ENCODE measurements around the gene TNFRSF18. TPM values are rescaled to one million over a fixed set of nuclear protein-coding genes. Genes with fewer than 3 reads are reported as not detected.

The TNFRSF18 gene
- total RNA-seq, 2 donors from 2014 or later, result 3.1 to 3.5 TPM

GRCh38 chr1:1216770-1217620 is 10.6 kb upstream of the TNFRSF18 start:
- 91% methylated on average over 73 of the region's 74 CpGs for WGBS
- Histone ChIP-seq H3K4me3 (no peak overlapping the region), H3K27me3 (replicated peaks; ENCODE audit: insufficient read depth) (no peaks in the 10 kb centered on the region), H3K4me1 (replicated peaks) (no peaks in the 10 kb centered on the region), H3K9me3 (no peaks in the 10 kb centered on the region), H3K27ac (no peak overlapping the region), H3K36me3 (peaks cover 0 to 10% of the 10 kb centered on the region in 2 donors)
- no peak for DNase-seq (ENCODE audit: low spot score)
- intact Hi-C loops (cut with DNase I), result no loop called here
- TF ChIP-seq POLR2AphosphoS5 (IDR thresholded peaks at IDR 0.05), result no peak
- TF ChIP-seq CTCF (IDR thresholded peaks at IDR 0.05), result no peak
- no peak for TF ChIP-seq POLR2A (IDR thresholded peaks at IDR 0.05)

GRCh38 chr1:1215881-1216605 is 9.7 kb upstream of the TNFRSF18 start:
- no peaks in the 10 kb centered on the region for H3K9me3 ChIP-seq
- H3K4me3 ChIP-seq, result no peak overlapping the region
- 88% methylated on average over 21 of the region's 21 CpGs for WGBS
- no peaks in the 10 kb centered on the region for H3K4me1 ChIP-seq (replicated peaks)
- H3K27me3 ChIP-seq (replicated peaks; ENCODE audit: insufficient read depth), result no peaks in the 10 kb centered on the region
- H3K36me3 ChIP-seq, result peaks cover 0 to 10% of the 10 kb centered on the region in 2 donors
- TF ChIP-seq POLR2AphosphoS5 (IDR thresholded peaks at IDR 0.05) (no peak), CTCF (IDR thresholded peaks at IDR 0.05) (no peak), POLR2A (IDR thresholded peaks at IDR 0.05) (no peak)
- DNase-seq (ENCODE audit: low spot score), result no peak
- H3K27ac ChIP-seq, result no peak overlapping the region
- intact Hi-C loops (cut with DNase I), result no loop called here

- Histone ChIP-seq H3K4me1 (replicated peaks) (no peaks in the 10 kb centered on the region), H3K4me3 (no peak overlapping the region), H3K9me3 (no peaks in the 10 kb centered on the region), H3K27ac (no peak overlapping the region), H3K27me3 (replicated peaks; ENCODE audit: insufficient read depth) (no peaks in the 10 kb centered on the region), H3K36me3 (peaks cover 0 to 10% of the 10 kb centered on the region in 2 donors)
- intact Hi-C loops (cut with DNase I), result no loop called here
- WGBS, result 47% methylated on average over 11 of the region's 11 CpGs
- DNase-seq (ENCODE audit: low spot score), result no peak
- TF ChIP-seq POLR2A (IDR thresholded peaks at IDR 0.05) (no peak), POLR2AphosphoS5 (IDR thresholded peaks at IDR 0.05) (no peak), CTCF (IDR thresholded peaks at IDR 0.05) (no peak)
Measured at GRCh38 chr1:1215080-1215676, 8.8 kb upstream of the TNFRSF18 start.

- H3K27ac ChIP-seq, result no peak within 1 kb of the TSS
- H3K36me3 ChIP-seq, result peaks cover 0 to 10% of the 10 kb centered on the region in 2 donors
- H3K27me3 ChIP-seq (replicated peaks; ENCODE audit: insufficient read depth), result no peaks in the 10 kb centered on the region
- H3K4me3 ChIP-seq, result no peak within 1 kb of the TSS
- no peak for DNase-seq (ENCODE audit: low spot score)
- TF ChIP-seq POLR2A (IDR thresholded peaks at IDR 0.05) (no peak), CTCF (IDR thresholded peaks at IDR 0.05) (no peak), POLR2AphosphoS5 (IDR thresholded peaks at IDR 0.05) (no peak)
- no peaks in the 10 kb centered on the region for H3K4me1 ChIP-seq (replicated peaks)
- no peaks in the 10 kb centered on the region for H3K9me3 ChIP-seq
- intact Hi-C loops (cut with DNase I), result no loop called here
- 61% methylated on average over 55 of the region's 56 CpGs for WGBS
Measured at GRCh38 chr1:1213345-1214265, 7.2 kb upstream of the TNFRSF18 start, which contains the start of gene TNFRSF4. Gene TNFRSF4, minus strand, starts transcription at chr1:1214153. Its CDS starts 26 bp downstream, at chr1:1214127.

All from prostate gland (tissue), 2 donors.